Keratinocyte (primary cell): Measurements from ENCODE around the gene MROH7.

Experiments used
- CTCF ChIP-seq, 3 experiments: IDR thresholded peaks in 1 of 3; conservative IDR thresholded peaks in 1 of 3; optimal IDR thresholded peaks in 1 of 3; 2 replicates in 2 of 3; 3 replicates in 1 of 3; pipeline versions ENCODE3 to v1.5.1; 2011; ENCODE audit warnings: low read length in 3 of 3, mild to moderate bottlenecking in 3 of 3, moderate library complexity in 2 of 3, control low read depth in 1 of 3, inconsistent platforms in 1 of 3; ENCODE audit not compliant: insufficient read depth in 2 of 3; ENCODE audit errors: extremely low read depth in 1 of 3
- EZH2 ChIP-seq: IDR thresholded peaks from one replicate; pipeline ENCODE4 v1.6.1; 2012; ENCODE audit warnings: inconsistent platforms, mild to moderate bottlenecking, low read length, moderate library complexity

DNA sequence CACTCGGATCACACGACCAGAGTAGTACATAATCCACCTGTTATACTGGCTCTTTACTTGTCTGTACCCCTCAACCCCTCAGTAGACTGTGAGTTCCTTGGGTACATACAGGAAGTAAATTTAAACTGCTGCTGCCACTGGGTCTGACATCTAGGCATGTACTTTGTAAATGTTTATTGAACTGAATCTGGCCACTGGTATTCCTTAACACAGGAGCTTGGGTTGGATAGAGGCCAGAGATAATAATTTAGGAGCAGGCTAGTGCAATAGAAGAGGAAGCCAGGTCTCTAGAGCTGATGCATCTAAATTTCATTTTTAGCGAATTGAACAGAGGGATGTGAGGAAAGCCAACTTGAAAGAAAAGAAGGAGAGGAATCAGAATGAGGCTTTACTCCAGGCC is 86.4 kb downstream of the MROH7 start:
- TF ChIP-seq CTCF (optimal IDR thresholded peaks at IDR 0.05 in 1 of 3, IDR thresholded peaks at IDR 0.05 in 1 of 3, conservative IDR thresholded peaks at IDR 0.05 in 1 of 3; ENCODE audit: extremely low read depth in 1 of 3, insufficient read depth in 2 of 3, low read length in 3 of 3), result no peak
- TF ChIP-seq EZH2, result no peak
